Smooth muscle cell of the pulmonary artery (primary cell): ENCODE measurements around the gene TMPRSS3. TPM values are rescaled to one million over a fixed set of nuclear protein-coding genes. Genes with fewer than 3 reads are reported as not detected.

ENCODE experiments used
- total RNA-seq: library from RNA; depleted of rRNA; stranded (reverse); fragments of >200 nt; gene quantifications from 2 replicates; pipeline ENCODE4 v1.2.3, GENCODE V29; 2014

TMPRSS3 gene
- total RNA-seq = not detected in 2 replicates

GRCh38 chr21:42395905-42396651 lies at the start of gene TMPRSS3:
TSS of gene TMPRSS3 (minus strand) at chr21:42396052. CDS start at chr21:42395417, 635 bp downstream.

GRCh38 chr21:42403611-42404231 lies 7.9 kb upstream of the TMPRSS3 start, which contains the start of gene UBASH3A:
TSS of gene UBASH3A (plus strand) at chr21:42403902. CDS start at chr21:42403946, 44 bp downstream.

GRCh38 chr21:42366292-42367010 lies 29.4 kb downstream of the TMPRSS3 start, which contains the start of gene TFF1:
TSS of gene TFF1 (minus strand) at chr21:42366535. CDS start at chr21:42366495, 40 bp downstream.

GRCh38 chr21:42350927-42351426 lies 44.9 kb downstream of the TMPRSS3 start, which contains the start of gene TFF2:
TSS of gene TFF2 (minus strand) at chr21:42350994. CDS start at chr21:42350957, 37 bp downstream.

Other genes starting within 250 kb of the TMPRSS3 start
- gene ABCG1, start 176.9 kb downstream of the TMPRSS3 start, total RNA-seq = 1.0 and 3.3 TPM in 2 replicates
- not detected in 2 replicates for gene TFF3, start 80.6 kb downstream of the TMPRSS3 start, total RNA-seq
- not detected in 2 replicates for gene TFF2, start 45.1 kb downstream of the TMPRSS3 start, total RNA-seq
- gene TFF1, start 29.5 kb downstream of the TMPRSS3 start, total RNA-seq = not detected in 2 replicates
- gene UBASH3A, start 7.8 kb upstream of the TMPRSS3 start, total RNA-seq = not detected in 2 replicates
- 0.13 TPM in 1 of 2 replicates, not detected in the other for gene RSPH1, start 100.2 kb upstream of the TMPRSS3 start, total RNA-seq
- 2.2 and 4.8 TPM in 2 replicates for gene SLC37A1, start 117.8 kb upstream of the TMPRSS3 start, total RNA-seq